ENCODE measurements around the gene KLK14.

KLK14 gene

GRCh38 chr19:51044327-51044726 lies 38.4 kb downstream of the KLK14 start:
- DNase-seq (ENCODE audit: low read depth), result no peak

- no peak for DNase-seq (ENCODE audit: low read depth)
Observed at GRCh38 chr19:51043497-51043896, 39.2 kb downstream of the KLK14 start.

- DNase-seq (ENCODE audit: low read depth), result no peak
Observed at GRCh38 chr19:51040151-51040550, 42.5 kb downstream of the KLK14 start.

GRCh38 chr19:51036519-51036918 lies 46.2 kb downstream of the KLK14 start:
- no peak for DNase-seq (ENCODE audit: low read depth)

- DNase-seq (ENCODE audit: low read depth), result no peak
Observed at GRCh38 chr19:51034704-51035103, 48.0 kb downstream of the KLK14 start, which contains the start of gene KLK12. Gene KLK12 (minus strand): TSS chr19:51035002. CDS start chr19:51034621, 381 bp downstream.

GRCh38 chr19:51031880-51032225 lies 50.8 kb downstream of the KLK14 start:
- no peak for DNase-seq (ENCODE audit: low read depth)

GRCh38 chr19:51031220-51031879 lies 51.3 kb downstream of the KLK14 start:
- DNase-seq (ENCODE audit: low read depth), result no peak

- DNase-seq (ENCODE audit: low read depth), result no peak
Observed at GRCh38 chr19:51030631-51031030, 52.1 kb downstream of the KLK14 start.

GRCh38 chr19:51029718-51030117 lies 53.0 kb downstream of the KLK14 start:
- DNase-seq (ENCODE audit: low read depth), result no peak
